Stimulated activated CD8-positive, alpha-beta memory T cell treated with anti-CD3 and anti-CD28 coated beads, Interleukin-4, amount 100 ng/mL, for 1 hour (primary cell): ENCODE data around the gene GPSM3.
"Not testable (repeated sequence)": the region's sequence is repeated elsewhere in the genome, so short reads cannot be mapped to it uniquely, and the experiment has no call there.

Experiments used
- DNase-seq, 2 donors: peaks; one replicate each; pipeline ENCODE4 v3.0.0-alpha.2; 2020; ENCODE audit warnings: low read depth in 2 of 2, low spot score in 1 of 2

Gene GPSM3, protein sequence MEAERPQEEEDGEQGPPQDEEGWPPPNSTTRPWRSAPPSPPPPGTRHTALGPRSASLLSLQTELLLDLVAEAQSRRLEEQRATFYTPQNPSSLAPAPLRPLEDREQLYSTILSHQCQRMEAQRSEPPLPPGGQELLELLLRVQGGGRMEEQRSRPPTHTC

DNA sequence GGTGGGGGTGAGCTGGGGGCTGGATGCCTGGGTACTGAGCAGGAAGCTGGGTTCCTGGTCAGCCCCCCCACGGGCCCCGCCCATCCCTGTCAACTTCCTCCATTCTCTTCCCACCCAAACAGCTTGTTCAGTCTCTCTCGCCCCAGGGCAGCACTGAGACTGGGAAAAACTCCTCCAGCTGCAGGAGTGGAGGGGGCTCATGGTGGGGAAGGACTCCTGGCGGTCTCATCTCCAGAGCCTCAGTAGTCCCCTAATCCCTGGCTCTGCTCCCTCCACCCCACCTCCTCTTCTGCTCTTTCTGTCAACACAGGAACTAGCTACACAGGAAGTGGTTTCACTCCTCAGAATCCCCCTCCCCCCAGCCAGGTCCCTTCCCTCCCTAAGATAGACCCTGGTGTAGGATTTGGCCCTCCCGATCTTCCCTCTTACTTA is at the start of gene GPSM3:
GPSM3 (minus strand) TSS at position 36 of the 432 bp plus-strand sequence. CDS start 130 bp downstream, outside the sequence.
- no peak for DNase-seq

DNA sequence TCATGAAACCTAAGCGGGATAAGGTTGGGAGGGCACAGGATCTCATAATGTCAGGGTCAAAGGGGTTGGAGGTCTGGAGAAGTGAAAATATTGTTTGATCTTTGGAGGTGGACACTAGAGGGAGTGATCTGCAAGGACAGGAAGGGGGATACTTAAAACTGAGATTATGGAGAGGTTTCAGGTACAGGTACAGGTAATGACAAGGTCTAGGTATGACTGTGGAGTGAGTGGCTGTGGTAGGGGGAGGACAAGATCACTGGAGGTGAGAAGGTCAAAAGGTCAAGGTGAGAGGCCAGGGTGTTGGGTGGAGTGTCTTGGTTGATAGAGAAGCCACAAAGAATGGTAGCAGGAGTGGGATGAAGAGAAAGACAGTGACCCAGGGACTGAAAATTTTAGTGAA is 48.2 kb upstream of the GPSM3 start:
- DNase-seq, result no peak

DNA sequence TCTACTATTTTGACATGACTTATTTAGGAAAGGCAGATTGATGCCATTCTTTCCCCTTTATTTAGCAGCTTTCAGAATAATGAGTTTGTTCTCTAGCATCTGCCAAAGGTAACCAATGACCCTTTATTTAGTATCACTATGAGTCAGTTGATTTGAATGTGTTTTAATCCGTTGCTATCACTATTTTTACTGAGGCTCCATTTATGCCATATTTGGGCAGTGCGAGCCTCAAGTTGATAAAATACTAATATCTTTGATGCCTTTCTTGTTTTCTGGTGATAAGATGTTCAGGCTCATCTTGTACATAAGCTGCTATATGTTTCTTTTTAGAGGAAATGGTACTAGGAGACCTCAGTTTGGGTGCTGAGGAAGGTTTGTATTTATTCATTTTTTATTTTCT is 47.0 kb upstream of the GPSM3 start:
- no peak for DNase-seq

DNA sequence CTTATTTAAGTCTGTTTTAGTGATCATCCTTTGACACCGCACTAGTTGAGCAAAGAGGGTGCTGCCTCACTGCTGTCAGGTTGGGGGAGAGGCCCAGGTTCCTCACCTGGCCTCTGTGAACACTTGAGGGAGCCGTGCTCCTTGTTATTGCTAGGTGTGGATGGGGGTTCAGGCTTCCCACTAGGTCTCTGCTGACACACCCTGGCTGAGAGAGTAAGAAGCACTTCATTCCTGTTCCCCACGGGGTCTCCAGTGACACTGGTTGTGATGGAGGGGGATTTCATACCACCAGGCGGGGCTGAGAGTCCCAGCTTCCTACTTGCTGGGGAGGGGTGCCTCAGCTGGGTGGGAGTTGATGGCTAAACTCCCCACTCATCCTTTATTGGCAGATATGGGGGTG is 42.5 kb upstream of the GPSM3 start:
- no peak for DNase-seq

DNA sequence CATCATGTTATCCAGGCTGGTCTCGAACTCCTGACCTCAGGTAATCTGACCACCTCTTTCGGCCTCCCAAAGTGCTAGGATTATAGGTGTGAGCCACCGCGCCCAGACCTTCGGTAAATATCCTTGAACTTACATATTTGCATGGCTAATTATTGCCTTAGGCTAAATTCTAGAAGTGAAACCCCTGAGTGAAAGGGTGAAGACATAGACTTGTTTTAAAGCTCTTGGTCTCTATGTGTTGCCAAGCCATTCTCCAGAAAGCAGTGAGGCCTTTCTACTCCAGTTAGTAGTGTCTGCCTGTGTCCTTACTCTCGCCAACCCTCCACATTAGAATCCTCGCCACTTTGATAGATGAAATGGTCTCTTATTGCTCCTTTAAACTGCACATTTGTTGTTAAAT is 34.0 kb upstream of the GPSM3 start:
- no peak for DNase-seq

DNA sequence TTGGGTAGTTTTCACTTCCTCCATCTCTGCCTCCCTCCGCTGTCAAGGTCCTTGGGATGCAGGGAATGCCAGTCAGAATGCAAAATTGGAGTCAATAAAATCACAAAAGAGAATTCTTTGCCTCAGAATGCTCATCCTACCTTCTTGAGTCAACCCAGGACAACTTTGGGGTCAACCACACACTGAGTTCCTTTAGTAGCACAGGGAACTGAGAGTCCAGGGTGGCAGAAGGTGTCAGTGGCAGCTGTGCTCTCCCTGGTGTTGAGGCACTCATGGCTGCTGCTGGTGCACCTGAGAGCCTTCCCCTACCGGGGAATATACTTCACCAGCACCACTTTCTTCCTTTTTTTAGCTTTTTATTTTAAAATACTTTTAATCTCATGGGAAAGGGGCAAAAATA is 32.3 kb upstream of the GPSM3 start:
- no peak for DNase-seq

DNA sequence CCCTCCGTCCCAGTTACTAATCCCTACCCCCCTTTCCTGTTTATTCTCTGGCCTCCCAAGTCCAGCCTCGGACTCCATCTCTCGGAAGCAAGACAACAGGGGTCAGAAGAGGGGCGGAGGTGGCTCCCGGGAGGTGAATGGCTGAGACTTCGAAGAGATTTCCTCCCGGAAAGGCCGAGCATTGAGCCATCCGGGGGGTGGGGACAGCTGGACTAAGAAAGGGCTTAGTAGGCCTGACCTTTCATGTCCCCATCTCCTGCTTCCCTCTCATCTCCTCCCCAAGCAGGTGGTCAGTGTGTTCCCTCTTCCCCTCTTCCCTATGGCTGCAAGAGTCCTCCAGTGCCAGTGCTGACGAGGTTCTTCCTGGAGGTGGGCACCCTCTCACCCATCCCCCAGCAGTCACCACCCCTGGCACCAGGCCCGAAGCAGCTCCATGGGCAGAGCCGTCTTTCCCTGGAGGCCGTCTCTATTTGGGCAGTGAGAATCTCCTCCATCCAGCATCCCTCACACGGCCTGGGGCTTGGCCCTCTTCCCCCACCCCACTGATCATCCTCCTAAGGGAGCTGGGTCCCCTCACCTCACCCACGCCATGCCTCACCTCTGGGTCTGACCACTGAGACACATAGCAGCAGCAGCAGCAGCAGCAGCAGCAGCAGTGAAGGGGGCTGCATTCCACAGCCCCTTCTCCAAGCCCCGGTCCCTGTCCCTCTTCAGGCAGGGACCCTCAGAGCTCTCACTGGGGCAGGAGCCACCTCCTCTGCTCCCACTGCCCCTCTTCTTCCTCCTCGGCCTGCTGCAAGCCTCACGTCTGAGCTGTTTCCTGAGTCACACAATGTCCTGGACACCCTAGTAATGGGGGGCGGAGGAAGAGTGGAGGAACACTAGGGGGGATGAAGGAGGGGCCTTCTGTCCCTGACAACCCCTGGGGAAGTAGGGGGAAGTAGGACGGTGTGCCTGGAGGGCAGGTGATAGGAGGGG is 31.1 kb upstream of the GPSM3 start, which contains the start of gene NOTCH4:
NOTCH4 (minus strand) TSS at position 810 of the 978 bp plus-strand sequence; CDS start at position 671, 139 bp downstream.
- DNase-seq, result no peak

DNA sequence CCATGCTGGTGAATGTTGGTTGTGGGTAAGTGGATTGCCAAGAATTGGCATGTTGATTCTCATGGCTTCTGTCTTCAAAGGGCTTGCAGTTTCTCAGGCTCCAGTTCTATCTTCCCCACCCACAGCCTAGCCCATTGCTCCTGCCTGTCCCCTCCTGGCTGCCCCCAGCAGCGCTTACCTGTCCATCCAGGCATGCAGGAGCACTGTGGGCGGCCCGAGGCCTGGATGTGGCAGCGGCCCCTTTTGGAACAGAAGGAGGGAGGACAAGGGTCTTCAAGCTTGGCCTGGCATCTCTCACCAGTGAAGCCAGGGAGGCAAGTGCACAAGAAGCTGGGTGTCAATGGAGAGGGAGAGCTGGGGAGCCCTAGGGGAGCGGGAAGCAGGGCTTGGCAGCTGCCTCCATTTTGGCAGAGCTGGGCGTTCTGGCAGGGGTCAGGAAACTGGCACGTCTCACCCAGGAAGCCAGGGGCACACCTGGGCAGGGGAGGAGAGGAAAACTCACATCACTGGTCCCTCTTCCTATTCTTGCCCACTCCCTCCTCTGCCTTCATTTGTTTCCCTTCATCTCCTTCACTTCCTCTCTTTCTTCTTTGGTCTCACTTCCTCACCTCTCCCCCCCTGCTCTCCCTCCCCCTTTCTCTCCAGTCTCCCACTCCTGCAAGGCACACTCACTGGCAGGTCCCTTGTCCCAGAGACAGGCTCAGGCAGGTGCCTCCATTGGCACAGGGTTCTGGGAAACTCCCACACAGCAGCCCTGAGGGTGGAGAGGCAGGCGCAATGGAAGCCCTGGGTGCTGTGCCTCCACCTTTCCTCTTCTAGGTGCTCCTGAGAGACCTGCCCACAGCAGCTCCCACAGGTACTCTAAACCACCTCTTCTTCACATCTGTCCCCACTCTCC is 30.1 kb upstream of the GPSM3 start:
- no peak for DNase-seq

DNA sequence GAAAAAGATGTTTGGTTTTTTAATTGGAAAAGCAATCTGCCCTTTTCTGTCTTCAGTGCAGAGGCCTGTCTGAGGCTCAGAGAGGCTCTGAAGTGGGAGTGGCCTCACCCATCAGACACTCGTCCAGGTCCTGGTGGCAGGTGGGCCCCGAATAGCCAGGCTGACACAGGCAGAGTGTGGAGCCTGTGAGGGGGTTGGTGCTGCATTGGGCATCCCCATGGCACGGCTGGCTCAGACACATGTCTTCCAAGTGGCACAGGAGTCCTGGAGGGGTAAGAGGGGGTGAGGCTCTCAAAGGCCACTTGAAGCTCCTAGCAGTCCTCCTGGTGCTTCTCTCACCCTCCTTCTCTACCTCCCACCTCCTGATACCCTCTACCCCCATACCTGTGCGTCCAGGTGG is 27.6 kb upstream of the GPSM3 start:
- no peak for DNase-seq

DNA sequence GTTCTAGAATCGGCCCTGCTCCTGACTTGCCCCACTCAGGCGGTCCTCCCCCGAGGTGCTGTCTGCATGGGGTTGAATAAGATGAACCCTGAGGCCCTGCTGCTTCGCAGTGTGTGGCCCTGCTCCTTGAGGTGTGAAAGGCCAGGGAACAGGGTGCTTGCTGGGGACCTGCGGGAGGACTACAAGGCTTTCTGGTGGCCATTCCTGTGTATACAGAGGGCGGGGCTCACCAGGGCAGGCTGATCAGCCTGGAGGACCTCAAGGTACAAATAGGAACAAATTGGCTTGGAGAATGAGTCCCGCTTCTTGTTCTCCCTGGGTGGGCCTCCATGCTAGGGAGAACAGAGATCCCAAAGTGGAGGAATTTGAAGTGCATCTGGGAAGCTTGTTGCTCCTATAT is 25.7 kb upstream of the GPSM3 start:
- no peak for DNase-seq

DNA sequence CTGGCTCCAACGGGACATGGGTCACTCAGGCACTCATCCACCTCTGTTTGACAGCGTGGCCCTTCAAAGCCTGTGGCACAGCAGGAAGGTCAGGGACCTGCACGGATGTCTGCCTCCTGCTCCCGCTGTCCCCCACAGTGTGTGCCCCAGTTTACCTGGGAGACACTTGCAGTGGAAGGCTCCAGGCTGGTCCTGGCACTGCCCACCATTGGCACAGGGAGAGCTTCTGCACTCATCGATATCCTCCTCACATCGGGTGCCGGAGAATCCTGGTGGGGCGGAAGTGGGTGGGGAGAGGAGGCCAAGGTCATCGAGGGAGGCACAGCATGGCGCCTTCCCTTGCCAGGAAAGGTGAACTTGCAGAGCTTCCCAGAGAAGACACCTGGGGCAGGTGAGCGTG is 24.6 kb upstream of the GPSM3 start:
- no peak for DNase-seq

DNA sequence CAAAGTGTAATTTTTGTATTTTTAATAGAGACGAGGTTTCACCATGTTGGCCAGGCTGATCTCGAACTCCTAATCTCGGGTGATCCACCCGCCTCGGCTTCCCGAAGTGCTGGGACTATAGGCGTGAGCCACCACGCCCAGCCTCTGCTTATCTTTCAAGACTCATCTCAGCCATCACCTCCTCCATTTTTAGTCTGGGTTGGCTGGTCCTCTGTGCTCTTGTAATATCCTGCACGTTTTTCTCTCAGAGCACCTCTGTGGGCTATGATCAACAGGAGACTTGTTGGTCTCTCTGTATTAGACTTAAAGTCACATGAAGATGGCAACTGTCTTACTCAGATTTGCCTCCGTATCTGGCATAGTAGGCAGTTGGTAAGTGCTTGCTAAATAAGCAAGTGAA is 23.8 kb upstream of the GPSM3 start:
- no peak for DNase-seq

DNA sequence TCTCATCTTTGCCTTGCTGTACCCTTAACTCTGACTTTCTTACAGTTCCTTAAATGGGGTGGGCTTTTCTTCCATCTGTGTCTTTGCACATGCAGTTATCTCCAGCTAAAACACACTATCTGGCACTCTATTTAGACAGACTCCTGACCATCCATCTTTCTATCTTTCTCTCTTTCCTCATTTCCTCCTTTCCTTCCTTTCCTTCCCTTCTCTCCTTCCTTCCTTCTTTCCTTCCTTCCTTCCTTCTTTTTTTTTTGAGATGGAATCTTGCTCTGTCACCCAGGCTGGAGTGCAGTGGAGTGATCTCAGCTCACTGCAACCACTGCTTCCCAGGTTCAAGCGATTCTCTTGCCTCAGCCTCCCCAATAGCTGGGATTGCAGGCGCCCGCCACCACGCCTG is 23.2 kb upstream of the GPSM3 start:
- DNase-seq, result no peak

DNA sequence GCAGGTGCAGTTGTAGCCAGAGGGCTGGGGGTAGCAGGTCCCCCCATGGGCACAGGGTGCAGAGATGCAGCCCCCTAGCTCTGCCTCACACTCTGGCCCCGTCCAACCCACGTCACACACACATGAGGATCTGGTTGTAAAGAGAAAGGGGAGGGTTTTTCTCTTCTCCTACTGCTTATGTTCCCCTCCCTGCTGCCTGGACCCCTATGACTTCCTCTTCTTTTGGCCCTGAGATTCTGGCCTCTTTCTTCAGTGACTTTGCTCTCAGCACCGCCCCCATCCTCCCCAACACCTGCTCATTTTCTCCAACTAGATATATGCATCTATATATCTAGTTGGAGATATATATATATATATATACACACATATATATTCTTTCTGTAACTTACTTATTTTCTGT is 21.7 kb upstream of the GPSM3 start:
- DNase-seq, result no peak

DNA sequence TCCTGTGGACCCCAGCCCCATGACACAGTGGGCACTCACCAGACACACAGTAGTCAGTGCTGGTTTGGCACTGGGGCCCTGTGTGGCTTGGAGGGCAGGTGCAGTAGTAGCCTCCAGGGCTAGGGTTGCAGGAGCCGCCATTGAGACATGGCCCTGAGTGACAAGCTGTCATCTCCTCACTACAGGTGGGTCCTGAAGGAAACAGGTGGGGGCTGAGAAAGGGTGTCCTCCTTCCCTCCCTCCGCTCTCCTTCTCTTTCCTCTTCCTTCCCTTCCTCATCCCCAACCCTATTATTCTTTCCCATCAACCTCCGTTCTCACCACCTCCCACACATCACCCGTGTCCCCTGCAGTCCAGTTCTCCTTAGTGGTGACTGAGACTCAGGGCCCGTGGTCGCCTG is 21.2 kb upstream of the GPSM3 start:
- DNase-seq, result no peak

DNA sequence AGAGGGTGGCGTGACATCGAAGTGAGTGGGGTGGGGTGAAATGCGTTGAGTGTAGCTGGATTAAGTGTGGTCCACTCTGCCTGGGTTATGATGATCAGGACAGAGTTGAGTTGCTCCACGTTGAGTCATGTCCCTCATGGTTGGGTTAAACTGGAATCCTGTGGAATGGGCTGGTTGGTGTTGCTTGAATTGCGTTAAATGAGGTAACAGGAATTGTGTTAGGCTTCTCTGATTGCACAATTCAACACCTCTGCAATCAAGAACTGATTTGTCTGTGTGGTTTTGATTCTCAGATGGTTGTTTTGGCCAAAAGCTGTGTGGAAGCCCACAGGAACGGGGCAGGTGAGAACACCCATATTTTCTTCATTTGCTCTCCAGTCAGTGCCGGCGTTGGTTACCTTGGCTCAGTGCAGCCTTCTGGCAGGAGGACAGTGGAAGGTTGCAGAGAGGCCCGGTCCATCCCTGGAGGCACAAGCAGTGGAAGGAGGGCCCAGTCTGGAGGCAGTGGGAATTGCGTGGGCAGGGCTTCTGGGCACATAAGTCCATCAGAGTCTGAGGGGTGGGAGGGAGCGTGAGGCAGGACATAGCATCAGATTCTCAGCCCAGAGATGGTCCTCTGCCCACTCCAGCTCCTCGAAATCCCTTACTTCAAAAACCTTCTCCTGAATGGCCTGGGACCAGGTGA is 19.8 kb upstream of the GPSM3 start:
- no peak for DNase-seq

DNA sequence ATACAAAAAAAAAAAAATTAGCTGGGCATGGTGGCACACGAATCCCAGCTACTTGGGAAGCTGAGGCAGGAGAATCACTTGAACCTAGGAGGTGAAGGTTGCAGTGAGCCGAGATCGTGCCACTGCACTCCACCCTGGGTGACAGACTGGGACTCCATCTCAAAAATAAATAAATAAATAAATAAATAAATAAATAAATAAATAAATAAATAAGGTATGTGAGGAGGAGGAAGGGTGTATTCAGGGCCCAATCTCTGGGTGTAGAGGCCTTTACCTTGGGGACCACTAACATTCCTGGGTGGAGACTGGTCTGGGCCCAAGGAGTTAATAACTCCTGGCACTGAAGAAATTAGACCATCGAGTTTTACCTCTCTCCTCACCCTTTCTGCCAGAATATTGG is 19.0 kb upstream of the GPSM3 start:
- DNase-seq, result not testable (repeated sequence)

DNA sequence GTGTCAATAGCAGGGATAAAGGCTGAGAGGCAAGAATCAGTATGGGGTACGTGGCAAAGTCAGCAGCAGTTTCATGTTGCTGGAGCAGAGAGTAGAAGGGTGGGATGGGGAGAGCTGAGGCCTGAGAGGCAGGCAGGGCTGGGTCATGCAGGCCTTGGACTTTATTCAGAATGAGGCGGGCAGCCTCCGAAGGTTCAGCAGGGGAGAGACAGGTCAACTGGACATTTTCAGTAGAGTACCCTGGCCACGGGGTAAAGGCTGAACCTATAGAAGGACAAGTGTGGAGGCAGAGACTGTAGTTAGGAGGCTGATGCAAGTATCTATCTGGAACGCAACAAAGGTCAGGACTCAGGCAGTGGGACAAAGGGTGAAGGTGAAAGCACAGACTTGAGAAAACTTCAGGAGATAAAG is 17.8 kb upstream of the GPSM3 start:
- no peak for DNase-seq

DNA sequence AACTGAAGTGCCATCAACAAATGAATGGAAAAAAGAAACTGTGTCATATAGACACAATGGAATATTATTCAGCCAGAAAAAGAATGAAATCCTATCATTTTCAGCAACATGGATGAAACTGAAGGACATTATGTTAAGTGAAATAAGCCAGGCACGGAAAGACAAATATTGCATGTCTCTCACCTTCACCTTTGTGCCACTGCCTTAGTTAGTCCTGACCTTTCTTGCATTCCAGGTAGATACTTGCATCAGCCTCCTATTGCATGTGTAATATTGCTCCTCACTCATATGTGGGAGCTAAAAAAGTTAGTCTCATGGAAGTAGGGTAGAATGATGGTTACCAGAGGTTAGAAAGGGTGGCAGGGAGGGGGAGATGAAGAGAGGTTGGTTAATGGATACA is 16.6 kb upstream of the GPSM3 start:
- DNase-seq, result no peak

DNA sequence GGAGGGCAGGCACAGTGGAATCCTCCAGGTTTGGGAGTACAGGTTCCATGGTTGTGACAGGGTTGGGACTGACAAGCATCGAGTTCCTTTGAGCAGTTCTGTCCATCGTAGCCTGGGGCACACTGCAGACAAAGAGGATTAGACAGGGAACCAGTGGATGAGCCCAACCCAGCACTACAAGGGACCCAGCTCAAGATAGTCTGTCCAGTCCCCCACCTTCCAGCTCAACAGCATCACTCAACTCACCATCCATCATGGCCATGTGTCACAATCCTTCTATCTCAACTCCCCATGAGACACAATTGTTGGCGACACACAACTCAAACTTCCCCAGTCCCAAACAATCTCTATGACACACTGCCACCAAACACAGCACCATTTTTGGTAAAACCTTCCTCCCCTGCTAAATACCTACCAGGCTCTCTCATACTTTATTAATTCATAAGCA is 11.8 kb upstream of the GPSM3 start:
- DNase-seq, result no peak
